ENCODE data around the gene KRT28. TPM values are rescaled to one million over a fixed set of nuclear protein-coding genes. Genes with fewer than 3 reads are reported as not detected.

The KRT28 gene
- polyA plus RNA-seq, 1 experiment = not detected

- ChIA-PET POLR2A (no interaction called here), CTCF (interaction anchor here (0.6 to 1.7 kb wide), 4 partner anchors 24 to 816 kb away, joined by 3 to 7 read pairs (median 4); no protein-coding TSS in a partner anchor)
- H3K27ac ChIP-seq (ENCODE audit: low read depth, low read length) = no peak overlapping the region
- no peak for TF ChIP-seq CTCF (IDR thresholded peaks at IDR 0.05; ENCODE audit: low read depth, low read length)
- H3K9me3 ChIP-seq (ENCODE audit: control insufficient read depth, insufficient read depth, low read length) = no peaks in the 10 kb centered on the region
- no peak overlapping the region for H3K4me3 ChIP-seq (ENCODE audit: low read depth, low read length)
- no peaks in the 10 kb centered on the region for H3K27me3 ChIP-seq (ENCODE audit: control insufficient read depth, insufficient read depth, low read length)
- no peak for DNase-seq (ENCODE audit: low read depth, low spot score)
These were observed 33.1 kb upstream of the KRT28 start for GRCh38 chr17:40832840-40833239.

GRCh38 chr17:40830085-40830776 is 30.5 kb upstream of the KRT28 start:
- POLR2A ChIA-PET = no interaction called here
- no peak for TF ChIP-seq CTCF (IDR thresholded peaks at IDR 0.05; ENCODE audit: low read depth, low read length)
- CTCF ChIA-PET = interaction anchor here (0.6 to 1.2 kb wide), 2 partner anchors 817 to 835 kb away, joined by 3 read pairs; no protein-coding TSS in a partner anchor

GRCh38 chr17:40828454-40829044 is 28.8 kb upstream of the KRT28 start:
- DNase-seq (ENCODE audit: low read depth, low spot score) = no peak
- H3K4me3 ChIP-seq (ENCODE audit: low read depth, low read length) = no peak overlapping the region
- no peak overlapping the region for H3K27ac ChIP-seq (ENCODE audit: low read depth, low read length)
- H3K9me3 ChIP-seq (ENCODE audit: control insufficient read depth, insufficient read depth, low read length) = no peaks in the 10 kb centered on the region
- ChIA-PET CTCF (interaction anchor here (1.2 kb wide), 1 partner anchor 837 kb away, joined by 3 read pairs; no protein-coding TSS in a partner anchor), POLR2A (interaction anchor here (1.2 kb wide), 1 partner anchor 10 kb away, joined by 7 read pairs; no protein-coding TSS in a partner anchor)
- no peak for TF ChIP-seq CTCF (IDR thresholded peaks at IDR 0.05; ENCODE audit: low read depth, low read length)
- no peaks in the 10 kb centered on the region for H3K27me3 ChIP-seq (ENCODE audit: control insufficient read depth, insufficient read depth, low read length)

More at GRCh38 chr17:40830085-40830776, 30.5 kb upstream of the KRT28 start:
- no peak overlapping the region for H3K27ac ChIP-seq (ENCODE audit: low read depth, low read length)
- DNase-seq (ENCODE audit: low read depth, low spot score) = no peak
- H3K27me3 ChIP-seq (ENCODE audit: control insufficient read depth, insufficient read depth, low read length) = no peaks in the 10 kb centered on the region
- no peaks in the 10 kb centered on the region for H3K9me3 ChIP-seq (ENCODE audit: control insufficient read depth, insufficient read depth, low read length)
- no peak overlapping the region for H3K4me3 ChIP-seq (ENCODE audit: low read depth, low read length)

DNA sequence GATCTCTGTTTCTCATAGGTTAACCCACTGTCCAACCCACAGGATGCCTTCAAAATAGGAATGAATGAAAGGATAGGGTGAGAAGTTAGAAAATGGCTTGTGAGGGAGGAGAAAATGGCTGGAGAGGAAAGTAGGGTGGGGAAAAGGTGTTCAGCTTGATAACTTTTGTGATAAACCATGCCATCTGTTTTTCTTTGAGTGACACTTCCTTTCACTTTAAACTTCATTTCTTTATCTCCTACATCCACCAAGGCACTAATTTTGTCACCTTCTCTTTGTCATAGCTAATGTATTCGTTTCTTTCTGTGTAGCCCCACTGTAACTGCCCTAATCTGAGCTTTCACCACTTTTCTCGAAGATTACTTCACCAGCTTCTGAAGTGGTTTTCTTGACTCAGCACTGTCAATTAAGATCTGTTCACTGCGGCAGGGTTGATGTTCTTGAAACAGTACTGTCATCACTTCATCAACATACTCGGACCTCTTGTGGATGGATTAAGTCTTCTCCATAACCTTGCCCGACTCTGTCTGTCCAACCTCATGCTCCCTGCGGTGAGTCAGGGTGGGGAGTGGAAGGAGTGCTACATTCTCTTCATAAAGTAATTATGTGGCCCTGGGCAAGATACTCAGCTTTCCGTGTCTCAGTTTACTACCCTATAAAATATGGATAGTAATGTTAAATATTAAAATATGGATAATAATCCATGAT is 28.1 kb upstream of the KRT28 start:
- Histone ChIP-seq H3K9me3 (ENCODE audit: control insufficient read depth, insufficient read depth, low read length) (no peaks in the 10 kb centered on the region), H3K27ac (ENCODE audit: low read depth, low read length) (no peak overlapping the region), H3K4me3 (ENCODE audit: low read depth, low read length) (no peak overlapping the region), H3K27me3 (ENCODE audit: control insufficient read depth, insufficient read depth, low read length) (no peaks in the 10 kb centered on the region)
- CTCF ChIA-PET = interaction anchor here (1.6 to 2.9 kb wide), 2 partner anchors 821 to 835 kb away, joined by 4 to 9 read pairs; no protein-coding TSS in a partner anchor
- DNase-seq (ENCODE audit: low read depth, low spot score) = no peak
- POLR2A ChIA-PET = interaction anchor here (1.2 kb wide), 1 partner anchor 9 kb away, joined by 7 read pairs; no protein-coding TSS in a partner anchor
- TF ChIP-seq CTCF (IDR thresholded peaks at IDR 0.05; ENCODE audit: low read depth, low read length) = no peak

All from AG04450 (cell line).